Ovary (tissue), 3 donors: ENCODE measurements around the gene THSD4.

ENCODE experiments used
- EP300 ChIP-seq: sonication (generic); formaldehyde crosslinking; IDR thresholded peaks from one replicate; pipeline ENCODE4 v1.6.1; 2017; ENCODE audit warnings: antibody characterized with exemption
- POLR2A ChIP-seq: fragments of 450-650 bp; IDR thresholded peaks from one replicate; pipeline ENCODE4 v1.6.1; 2017; ENCODE audit warnings: antibody characterized with exemption, mild to moderate bottlenecking, moderate library complexity
- TF ChIP-seq, protein P1 (sequence below), 3 donors: fragments of 450-650 bp in 2 of 3; fragments of 200-600 bp in 1 of 3; IDR thresholded peaks; one replicate each; pipeline versions ENCODE4 v1.5.1 to v1.8.0; 2016 to 2022; ENCODE audit warnings: antibody characterized with exemption in 3 of 3, mild to moderate bottlenecking in 1 of 3
- donor health status: DM: no; HTN: no; CAD: no.

DNA sequence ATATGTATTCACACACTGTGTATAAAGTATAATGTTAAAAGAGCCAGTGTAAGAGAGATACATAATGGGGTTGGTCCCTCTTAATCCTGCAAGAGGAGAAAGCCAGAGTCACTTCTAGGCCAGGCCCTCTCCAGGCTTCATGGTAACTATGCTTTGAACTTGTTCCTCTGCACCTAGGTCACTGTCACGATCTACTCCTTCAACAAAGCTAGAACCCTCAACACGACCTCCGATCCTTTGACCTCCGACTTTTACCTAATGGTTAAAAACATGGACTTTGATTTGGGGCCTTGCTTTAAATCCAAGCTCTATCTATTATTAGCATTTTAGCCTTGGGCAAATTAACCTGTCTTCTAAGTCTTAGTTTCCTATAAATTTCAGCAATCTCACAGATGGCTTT lies 541.2 kb downstream of the THSD4 start:
- TF ChIP-seq, protein P1, sequence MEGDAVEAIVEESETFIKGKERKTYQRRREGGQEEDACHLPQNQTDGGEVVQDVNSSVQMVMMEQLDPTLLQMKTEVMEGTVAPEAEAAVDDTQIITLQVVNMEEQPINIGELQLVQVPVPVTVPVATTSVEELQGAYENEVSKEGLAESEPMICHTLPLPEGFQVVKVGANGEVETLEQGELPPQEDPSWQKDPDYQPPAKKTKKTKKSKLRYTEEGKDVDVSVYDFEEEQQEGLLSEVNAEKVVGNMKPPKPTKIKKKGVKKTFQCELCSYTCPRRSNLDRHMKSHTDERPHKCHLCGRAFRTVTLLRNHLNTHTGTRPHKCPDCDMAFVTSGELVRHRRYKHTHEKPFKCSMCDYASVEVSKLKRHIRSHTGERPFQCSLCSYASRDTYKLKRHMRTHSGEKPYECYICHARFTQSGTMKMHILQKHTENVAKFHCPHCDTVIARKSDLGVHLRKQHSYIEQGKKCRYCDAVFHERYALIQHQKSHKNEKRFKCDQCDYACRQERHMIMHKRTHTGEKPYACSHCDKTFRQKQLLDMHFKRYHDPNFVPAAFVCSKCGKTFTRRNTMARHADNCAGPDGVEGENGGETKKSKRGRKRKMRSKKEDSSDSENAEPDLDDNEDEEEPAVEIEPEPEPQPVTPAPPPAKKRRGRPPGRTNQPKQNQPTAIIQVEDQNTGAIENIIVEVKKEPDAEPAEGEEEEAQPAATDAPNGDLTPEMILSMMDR (IDR thresholded peaks at IDR 0.05), result no peak
- TF ChIP-seq POLR2A (no peak), EP300 (no peak)
